Stimulated activated memory B cell treated with anti-CD40 and anti-IgM and Interleukin-4, amounts not matched to agents 10 μg/mL and 1 μg/mL and 100 μg/mL, for 72 hours (primary cell): ENCODE results near the gene MBD3.
"Not testable (repeated sequence)": the region's sequence is repeated elsewhere in the genome, so short reads cannot be mapped to it uniquely, and the experiment has no call there.

Source experiments
- ATAC-seq: fragments of 150-1000 bp; cut with Tn5 transposase; 2 replicates; pipeline ENCODE4 v1.10.0; 2021
- H3K27ac Mint-ChIP-seq: one replicate; pipeline ENCODE4 v1.8.0; 2022; ENCODE audit warnings: mild to moderate bottlenecking, mixed read lengths
- H3K27me3 Mint-ChIP-seq: one replicate; pipeline ENCODE4 v1.8.0; 2022; ENCODE audit warnings: mixed read lengths
- H3K36me3 Mint-ChIP-seq: one replicate; pipeline ENCODE4 v1.8.0; 2022; ENCODE audit warnings: mixed read lengths
- H3K4me1 Mint-ChIP-seq: one replicate; pipeline ENCODE4 v1.8.0; 2022; ENCODE audit warnings: mixed read lengths
- H3K4me3 Mint-ChIP-seq: one replicate; pipeline ENCODE4 v1.8.0; 2022; ENCODE audit warnings: mild to moderate bottlenecking, moderate library complexity, mixed read lengths
- H3K9me3 Mint-ChIP-seq: one replicate; pipeline ENCODE4 v1.8.0; 2022; ENCODE audit warnings: mixed read lengths

MBD3 gene, protein sequence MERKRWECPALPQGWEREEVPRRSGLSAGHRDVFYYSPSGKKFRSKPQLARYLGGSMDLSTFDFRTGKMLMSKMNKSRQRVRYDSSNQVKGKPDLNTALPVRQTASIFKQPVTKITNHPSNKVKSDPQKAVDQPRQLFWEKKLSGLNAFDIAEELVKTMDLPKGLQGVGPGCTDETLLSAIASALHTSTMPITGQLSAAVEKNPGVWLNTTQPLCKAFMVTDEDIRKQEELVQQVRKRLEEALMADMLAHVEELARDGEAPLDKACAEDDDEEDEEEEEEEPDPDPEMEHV

DNA sequence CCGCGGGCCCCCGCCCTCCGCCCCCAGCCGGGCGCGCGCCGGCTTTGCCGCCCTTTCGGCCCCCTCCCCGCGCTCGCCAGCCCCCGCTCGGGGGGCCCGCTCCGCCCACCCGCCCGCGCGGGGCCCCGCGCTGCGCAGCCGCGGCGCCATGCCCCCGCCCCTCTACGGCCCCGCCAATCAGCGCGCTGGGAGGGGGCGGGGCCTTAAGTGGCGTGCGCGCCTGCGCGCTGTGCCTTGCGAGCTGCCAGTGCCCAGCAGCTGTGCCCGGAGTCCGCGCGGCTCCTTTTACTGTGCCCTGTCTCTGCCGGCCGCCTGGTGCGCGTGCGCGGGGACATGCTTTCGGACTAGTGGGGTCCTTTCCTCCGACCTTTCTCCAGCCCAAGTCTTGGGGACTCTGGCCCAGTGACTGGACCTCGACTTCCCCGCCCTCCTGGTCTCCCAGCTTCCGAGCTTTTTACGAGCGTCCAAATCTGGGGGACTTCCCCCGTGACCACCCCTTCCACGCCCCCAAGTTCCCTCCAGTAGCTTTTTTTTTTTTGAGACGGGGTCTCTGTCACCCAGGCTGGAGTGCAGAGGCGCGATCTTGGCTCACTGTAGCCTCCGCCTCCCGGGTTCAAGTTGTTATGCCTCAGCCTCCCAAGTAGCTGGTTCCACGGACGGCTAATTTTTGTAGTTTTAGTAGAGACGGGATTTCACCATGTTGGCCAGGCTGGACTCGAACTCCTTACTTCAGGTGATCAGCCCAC, at the start of gene MBD3:
Gene MBD3, minus strand, starts transcription at position 111 of the 746 bp plus-strand sequence. CDS start 234 bp downstream, outside the sequence.
- Mint-ChIP-seq H3K27me3 (no peaks in the 10 kb centered on the region), H3K4me1 (peaks cover 44% of the 10 kb centered on the region), H3K27ac (peak within 1 kb of the TSS; percentile 92), H3K36me3 (peaks cover 21% of the 10 kb centered on the region), H3K4me3 (peak within 1 kb of the TSS; percentile 92), H3K9me3 (no peaks in the 10 kb centered on the region)
- peak; percentile 92 for ATAC-seq

DNA sequence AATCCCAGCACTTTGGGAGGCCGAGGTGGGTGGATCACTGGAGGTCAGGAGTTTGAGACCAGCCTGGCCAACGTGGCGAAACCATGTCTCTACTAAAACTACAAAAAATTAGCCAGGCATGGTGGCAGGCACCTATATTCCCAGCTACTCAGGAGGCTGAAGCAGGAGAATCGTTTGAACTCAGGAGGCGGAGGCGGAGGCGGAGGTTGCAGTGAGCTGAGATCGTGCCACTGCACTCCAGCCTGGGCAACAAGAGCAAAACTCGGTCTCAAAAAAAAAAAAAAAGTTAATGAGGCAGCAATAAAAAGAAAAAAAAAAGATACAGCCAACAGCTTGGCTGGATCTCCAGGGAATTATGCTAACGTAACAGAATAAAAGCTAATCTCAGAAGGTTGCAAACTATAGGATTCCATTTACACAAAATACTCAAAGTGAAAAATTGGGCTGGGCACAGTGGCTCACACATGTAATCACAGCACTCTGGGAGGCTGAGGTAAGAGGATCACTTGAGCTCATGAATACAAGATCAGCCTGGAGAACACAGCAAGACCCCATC, 48.3 kb upstream of the MBD3 start:
- peaks cover 66% of the 10 kb centered on the region for H3K36me3 Mint-ChIP-seq
- not testable (repeated sequence) for H3K9me3 Mint-ChIP-seq, H3K27me3 Mint-ChIP-seq, ATAC-seq, H3K4me3 Mint-ChIP-seq
- H3K27ac Mint-ChIP-seq, result peak overlapping the region; percentile 22
- H3K4me1 Mint-ChIP-seq, result peaks cover 16% of the 10 kb centered on the region

DNA sequence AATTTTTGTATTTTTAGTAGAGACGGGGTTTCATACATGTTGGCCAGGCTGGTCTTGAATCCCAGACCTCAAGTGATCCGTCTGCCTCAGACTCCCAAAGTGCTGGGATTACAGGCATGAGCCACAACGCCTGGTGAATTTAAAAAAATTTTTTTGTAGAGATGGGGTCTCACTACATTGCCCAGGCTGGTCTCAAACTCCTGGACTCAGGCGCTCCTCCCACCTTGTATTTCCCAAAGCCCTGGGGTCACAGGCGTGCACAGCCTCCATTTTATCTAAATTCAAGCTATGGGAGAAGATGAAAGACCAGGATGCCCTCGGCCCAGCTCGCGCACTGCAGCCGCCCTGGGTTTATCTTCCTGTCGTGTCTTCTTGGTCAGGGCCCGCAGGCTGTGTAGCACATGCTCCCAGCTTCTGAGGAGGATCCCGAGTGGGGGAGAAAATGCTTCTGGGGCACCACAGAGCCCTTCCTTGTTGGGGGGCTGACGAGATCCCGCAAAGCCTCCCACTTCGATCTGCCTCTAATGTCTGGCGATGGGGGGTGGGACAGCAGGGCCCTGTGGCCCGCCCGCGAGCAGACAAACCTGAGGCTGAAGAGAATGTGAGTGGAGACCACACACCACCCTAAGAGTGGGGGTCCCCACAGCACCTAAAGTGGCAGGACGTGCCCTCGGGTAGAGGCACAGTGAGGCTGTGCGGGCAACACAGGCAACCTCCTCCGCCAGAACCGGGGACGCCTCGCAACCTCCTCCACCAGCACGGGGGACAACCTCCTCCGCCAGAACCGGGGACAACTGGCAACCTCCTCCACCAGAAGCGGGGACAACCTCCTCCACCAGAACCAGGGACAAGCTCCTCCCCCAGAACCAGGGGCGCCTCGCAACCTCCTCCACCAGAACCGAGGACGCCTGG, 43.9 kb upstream of the MBD3 start:
- Mint-ChIP-seq H3K27me3 (no peaks in the 10 kb centered on the region), H3K9me3 (no peaks in the 10 kb centered on the region), H3K27ac (no peak overlapping the region), H3K36me3 (peaks cover 49% of the 10 kb centered on the region), H3K4me3 (no peak overlapping the region), H3K4me1 (peaks cover 8% of the 10 kb centered on the region)
- no peak for ATAC-seq

DNA sequence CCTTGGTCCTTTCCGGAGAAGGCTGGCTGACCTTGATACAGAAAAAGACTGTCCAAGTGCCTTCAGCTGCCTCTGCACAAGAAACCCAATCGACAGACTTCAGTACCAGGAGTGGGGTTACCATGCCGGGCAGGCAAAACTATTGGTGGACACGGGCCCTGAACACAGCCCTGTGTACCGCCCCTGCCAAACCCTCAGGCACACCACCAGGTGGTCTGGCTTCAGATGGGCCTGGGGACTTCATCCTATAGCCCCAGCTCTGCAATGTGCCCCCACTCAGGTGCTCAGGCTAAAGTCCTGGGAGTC, 42.2 kb upstream of the MBD3 start:
- H3K27ac Mint-ChIP-seq, result no peak overlapping the region
- no peak for ATAC-seq
- H3K36me3 Mint-ChIP-seq, result peaks cover 48% of the 10 kb centered on the region
- H3K4me3 Mint-ChIP-seq, result no peak overlapping the region
- H3K9me3 Mint-ChIP-seq, result no peaks in the 10 kb centered on the region
- peaks cover 8% of the 10 kb centered on the region for H3K4me1 Mint-ChIP-seq
- no peaks in the 10 kb centered on the region for H3K27me3 Mint-ChIP-seq

DNA sequence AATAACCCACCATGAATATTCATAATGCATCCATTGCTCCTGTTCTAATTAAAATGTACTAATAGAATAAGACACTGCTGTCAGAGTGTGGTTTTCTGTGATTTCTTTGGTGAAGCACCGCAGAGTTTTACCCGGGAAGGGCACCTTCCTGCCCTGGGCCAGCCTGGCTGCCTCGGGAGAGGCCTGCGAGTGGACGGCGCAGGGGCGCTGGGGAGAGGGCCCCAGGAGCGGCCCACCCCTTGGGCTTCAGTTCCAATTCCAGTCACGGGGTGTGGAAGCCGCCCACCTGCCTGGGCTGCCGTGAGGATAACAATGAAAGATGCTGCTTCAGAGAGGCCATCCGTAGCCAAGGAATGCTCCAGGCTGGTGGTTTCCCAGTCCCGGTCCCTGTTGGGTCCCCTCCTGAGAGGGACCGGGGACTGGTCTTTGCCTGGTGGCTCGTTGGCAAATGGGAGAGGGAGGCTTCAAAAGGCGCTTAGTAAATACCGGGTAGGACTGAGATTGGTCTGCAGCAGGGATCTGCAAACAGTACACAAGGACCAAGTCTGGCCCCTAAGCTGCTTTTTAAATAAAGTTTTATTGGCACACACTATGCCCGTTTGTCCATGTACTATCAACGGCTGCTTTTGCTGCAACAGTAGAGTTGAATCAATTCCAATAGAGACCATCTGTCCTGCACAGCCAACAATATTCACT, 41.7 kb upstream of the MBD3 start:
- no peaks in the 10 kb centered on the region for H3K27me3 Mint-ChIP-seq
- H3K9me3 Mint-ChIP-seq, result no peaks in the 10 kb centered on the region
- H3K4me3 Mint-ChIP-seq, result no peak overlapping the region
- H3K4me1 Mint-ChIP-seq, result peaks cover 8% of the 10 kb centered on the region
- peaks cover 43% of the 10 kb centered on the region for H3K36me3 Mint-ChIP-seq
- no peak for ATAC-seq
- H3K27ac Mint-ChIP-seq, result no peak overlapping the region

DNA sequence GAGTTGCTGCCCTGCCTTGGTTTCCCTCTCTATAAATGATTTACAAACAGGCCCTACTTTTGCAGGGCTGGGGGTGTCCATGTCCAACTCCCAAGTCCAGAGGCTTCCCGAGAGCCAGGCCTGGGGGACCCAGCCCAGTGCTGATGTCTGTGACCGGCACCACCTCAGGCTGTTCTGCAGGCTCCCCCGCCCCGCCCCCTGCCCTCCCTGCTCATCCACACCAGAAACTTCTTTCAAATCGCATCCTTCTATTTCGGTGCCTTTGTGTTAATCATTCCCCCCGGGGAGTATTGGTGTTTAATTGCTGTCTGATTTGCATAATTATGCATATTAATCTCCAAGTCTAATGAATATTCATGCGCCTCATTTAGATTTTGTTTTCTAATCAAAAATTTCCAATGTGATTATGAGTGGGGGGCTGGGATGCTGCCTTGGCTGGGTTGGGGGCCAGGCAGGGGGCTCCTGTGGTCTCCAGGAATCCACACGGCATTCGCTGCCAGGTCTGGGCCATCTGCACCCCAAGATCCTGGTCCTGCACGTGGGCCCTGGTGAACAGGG, 40.7 kb upstream of the MBD3 start:
- ATAC-seq, result no peak
- Mint-ChIP-seq H3K4me1 (peaks cover 8% of the 10 kb centered on the region), H3K27me3 (no peaks in the 10 kb centered on the region), H3K4me3 (no peak overlapping the region), H3K9me3 (no peaks in the 10 kb centered on the region), H3K36me3 (peaks cover 32% of the 10 kb centered on the region), H3K27ac (no peak overlapping the region)

DNA sequence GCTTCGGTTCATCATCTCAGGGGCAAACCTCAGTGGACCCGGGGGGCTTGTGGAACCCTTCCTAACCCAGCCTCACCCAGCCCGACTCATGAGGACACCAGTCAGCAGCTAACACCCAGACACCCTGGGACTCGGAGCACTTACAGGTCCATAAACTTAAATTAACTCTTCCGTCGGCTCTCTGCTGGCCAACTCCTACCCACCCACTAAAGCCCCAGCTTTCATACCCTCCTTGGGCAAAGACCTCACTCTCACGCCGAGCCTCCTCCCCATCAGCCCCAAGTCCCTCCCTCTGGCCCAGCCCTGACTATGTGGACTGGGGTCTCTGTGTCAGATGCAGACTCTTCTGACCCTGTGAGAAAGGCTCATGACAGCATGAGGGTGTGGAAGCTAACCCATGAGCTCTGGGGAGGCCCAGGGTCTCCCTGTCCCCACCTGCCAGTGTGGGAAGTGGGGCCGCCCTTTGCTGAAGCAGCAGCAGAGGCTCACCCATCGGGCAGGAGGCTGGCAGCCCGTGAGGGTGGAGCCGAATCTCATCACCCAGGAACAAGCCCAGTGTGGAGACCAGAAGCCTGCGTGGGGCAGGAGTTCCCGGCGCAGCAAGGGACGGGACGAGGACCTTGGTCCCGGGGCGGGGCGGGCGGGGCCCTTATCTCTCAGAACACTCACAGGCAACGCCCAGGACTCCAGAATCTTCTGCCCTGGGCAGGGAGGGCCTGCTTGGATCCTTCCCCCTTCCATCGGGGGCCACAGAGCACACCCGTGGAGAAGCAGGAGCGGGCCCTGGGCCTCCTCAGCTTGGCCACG, 40.0 kb upstream of the MBD3 start:
- Mint-ChIP-seq H3K27ac (no peak overlapping the region), H3K4me1 (peaks cover 8% of the 10 kb centered on the region), H3K36me3 (peaks cover 30% of the 10 kb centered on the region), H3K4me3 (no peak overlapping the region), H3K27me3 (no peaks in the 10 kb centered on the region), H3K9me3 (no peaks in the 10 kb centered on the region)
- no peak for ATAC-seq

DNA sequence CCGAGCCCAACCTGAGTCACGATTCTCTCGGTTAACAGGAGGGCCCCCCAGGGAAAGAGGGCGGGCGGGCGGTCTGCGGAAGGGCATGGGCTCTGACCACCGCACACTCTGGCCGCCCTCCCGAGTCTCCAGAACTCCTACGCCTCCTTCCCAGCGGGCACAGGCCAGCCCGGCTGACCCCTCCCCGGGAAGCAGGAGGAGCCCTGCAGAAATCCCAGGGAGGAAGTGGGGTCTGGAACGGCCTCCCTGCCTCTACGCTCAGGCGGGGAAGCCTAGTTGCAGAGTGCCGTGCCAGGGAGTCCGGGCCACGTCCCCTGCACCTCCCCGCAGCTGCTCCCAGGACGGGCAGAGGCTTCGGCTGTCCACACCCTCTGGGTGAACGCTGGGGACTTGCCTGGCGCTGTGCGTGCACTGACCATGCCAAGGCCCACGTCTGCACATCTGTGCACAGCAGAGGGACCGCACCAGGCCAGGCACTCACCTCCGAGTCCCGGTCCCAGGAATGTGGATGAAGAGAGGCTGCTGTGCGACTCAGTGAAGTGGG, 39.0 kb upstream of the MBD3 start:
- H3K4me1 Mint-ChIP-seq, result peaks cover 8% of the 10 kb centered on the region
- H3K27me3 Mint-ChIP-seq, result no peaks in the 10 kb centered on the region

DNA sequence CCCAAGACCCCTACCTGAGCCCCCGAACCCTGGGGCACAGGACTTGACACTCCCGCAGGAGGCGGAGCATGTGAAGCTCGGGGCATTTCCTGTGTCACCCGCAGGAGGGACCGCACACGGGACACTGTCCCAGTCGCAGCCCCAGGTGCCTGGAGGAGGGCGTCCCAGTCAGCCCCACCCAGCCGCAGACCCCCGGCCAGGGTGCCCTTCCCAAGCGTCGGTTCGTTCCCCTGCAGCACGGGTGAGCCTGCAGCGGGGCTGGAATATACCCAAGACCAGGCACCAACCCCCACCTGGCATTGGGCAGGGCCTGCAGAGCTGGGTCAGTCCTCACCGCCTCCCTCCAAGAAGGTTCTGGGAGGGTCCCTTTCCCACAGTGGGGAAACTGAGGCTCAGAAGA, 38.1 kb upstream of the MBD3 start:
- ATAC-seq, result no peak
- no peak overlapping the region for H3K4me3 Mint-ChIP-seq
- peaks cover 13% of the 10 kb centered on the region for H3K4me1 Mint-ChIP-seq
- no peak overlapping the region for H3K27ac Mint-ChIP-seq
- no peaks in the 10 kb centered on the region for H3K9me3 Mint-ChIP-seq
- H3K36me3 Mint-ChIP-seq, result peaks cover 19% of the 10 kb centered on the region
- no peaks in the 10 kb centered on the region for H3K27me3 Mint-ChIP-seq

More for the DNA sequence above, 39.0 kb upstream of the MBD3 start:
- no peaks in the 10 kb centered on the region for H3K9me3 Mint-ChIP-seq
- H3K4me3 Mint-ChIP-seq, result no peak overlapping the region
- peaks cover 20% of the 10 kb centered on the region for H3K36me3 Mint-ChIP-seq
- H3K27ac Mint-ChIP-seq, result no peak overlapping the region
- ATAC-seq, result no peak

DNA sequence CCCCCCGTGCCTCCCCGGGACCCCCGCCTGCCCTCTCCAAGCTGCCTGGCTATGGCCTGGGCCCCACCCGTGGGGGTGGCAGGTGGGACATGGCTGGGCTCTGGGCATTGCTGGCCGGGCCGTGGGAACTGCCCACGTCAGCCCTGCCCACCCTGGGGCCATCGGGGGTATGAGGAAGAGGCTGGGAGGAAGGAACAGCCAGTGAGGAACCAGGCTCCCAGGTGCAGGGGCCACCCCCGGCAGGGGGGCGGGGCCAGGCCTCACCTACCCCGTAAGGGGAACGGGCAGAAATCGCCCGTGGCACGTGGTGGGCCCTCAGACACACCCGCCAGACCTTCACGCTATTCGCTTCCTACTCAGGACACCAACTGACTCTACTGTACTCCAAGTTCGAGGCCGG, 37.3 kb upstream of the MBD3 start:
- Mint-ChIP-seq H3K27me3 (no peaks in the 10 kb centered on the region), H3K4me3 (no peak overlapping the region), H3K27ac (no peak overlapping the region), H3K36me3 (peaks cover 19% of the 10 kb centered on the region), H3K4me1 (peaks cover 10% of the 10 kb centered on the region), H3K9me3 (no peaks in the 10 kb centered on the region)
- no peak for ATAC-seq

DNA sequence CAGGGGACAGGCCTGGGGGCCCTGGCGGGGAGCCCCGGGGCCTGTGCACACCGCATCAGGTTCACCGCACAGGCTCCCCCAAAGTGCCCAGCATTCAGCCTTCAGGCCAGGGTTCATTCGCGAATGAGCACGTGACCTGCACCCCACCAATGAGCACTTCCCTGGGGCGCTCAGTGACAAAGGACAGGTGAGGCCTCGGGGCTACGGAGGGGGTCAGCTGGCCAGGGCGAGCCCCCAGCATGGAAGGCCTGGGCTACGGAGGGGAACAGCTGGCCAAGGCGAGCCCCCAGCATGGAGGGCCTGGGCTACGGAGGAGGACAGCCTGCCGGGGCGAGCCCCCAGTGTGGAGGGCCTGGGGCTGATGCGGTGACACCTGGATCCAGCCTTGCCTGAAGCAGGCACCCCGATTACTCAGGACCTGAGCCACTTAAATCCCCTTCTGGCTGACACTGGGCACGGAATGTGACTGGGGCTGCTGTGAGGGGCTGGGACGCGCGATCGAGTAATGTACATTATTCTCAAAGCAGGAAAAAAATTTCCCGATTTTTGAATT, 36.7 kb upstream of the MBD3 start:
- Mint-ChIP-seq H3K27me3 (no peaks in the 10 kb centered on the region), H3K36me3 (peaks cover 25% of the 10 kb centered on the region), H3K27ac (no peak overlapping the region), H3K4me1 (peaks cover 16% of the 10 kb centered on the region), H3K4me3 (no peak overlapping the region), H3K9me3 (no peaks in the 10 kb centered on the region)
- ATAC-seq, result no peak

DNA sequence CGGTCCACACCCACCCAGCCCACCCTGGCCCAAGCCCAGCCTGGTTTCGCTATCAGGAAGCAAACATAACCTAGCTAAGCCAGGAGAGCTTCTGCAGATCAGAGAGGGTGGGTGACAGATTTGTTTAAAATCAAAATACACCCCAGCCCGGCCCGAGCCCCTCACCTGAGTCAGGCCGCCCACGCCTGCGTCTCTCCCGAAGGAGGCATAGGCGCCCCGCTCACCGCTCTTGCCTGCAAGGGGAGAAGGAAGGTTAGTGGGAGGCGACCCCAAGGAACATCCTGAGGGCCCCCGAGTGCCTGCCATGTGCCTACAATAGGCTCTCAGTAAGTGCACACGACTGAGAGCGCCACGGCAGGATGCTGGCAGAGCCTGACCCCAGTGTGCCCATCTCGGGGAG, 34.5 kb upstream of the MBD3 start:
- Mint-ChIP-seq H3K4me3 (no peak overlapping the region), H3K9me3 (no peaks in the 10 kb centered on the region), H3K27ac (no peak overlapping the region), H3K36me3 (peaks cover 32% of the 10 kb centered on the region), H3K4me1 (peaks cover 24% of the 10 kb centered on the region), H3K27me3 (no peaks in the 10 kb centered on the region)
- ATAC-seq, result no peak

DNA sequence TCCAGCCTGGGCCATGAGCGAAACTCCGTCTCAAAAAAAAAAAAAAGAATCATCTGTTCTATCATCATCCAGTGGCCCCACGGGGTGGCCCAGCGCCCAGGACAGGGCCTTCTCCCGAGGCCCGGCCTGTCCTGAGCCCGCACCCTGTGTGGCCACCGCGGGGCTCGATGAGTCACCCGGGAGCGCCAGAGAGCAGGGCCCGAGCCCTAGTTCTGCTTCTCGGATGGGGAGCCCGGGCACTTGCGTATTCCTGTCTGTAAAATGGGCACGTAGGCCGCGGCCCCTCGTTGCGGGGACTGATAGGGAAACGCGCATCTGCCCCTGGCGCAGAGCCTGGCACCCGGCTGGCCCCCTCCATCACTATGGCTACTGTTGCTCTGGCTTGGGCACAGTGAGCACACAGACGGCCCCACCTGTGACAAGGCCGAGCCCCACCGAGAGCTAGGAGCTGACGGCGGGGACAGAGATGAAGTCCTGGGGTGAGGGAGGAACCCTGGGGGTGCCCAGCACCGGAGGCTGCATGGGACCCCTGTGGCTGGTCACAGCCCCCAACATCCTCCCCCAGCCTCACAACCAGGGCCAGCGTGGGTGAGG, 33.8 kb upstream of the MBD3 start:
- H3K9me3 Mint-ChIP-seq, result no peaks in the 10 kb centered on the region
- H3K27ac Mint-ChIP-seq, result peak overlapping the region; percentile 32
- no peaks in the 10 kb centered on the region for H3K27me3 Mint-ChIP-seq
- H3K4me3 Mint-ChIP-seq, result no peak overlapping the region
- peaks cover 24% of the 10 kb centered on the region for H3K4me1 Mint-ChIP-seq
- peaks cover 32% of the 10 kb centered on the region for H3K36me3 Mint-ChIP-seq
- no peak for ATAC-seq
